GM19351 (cell line): ENCODE results near the gene ZMYND8.

Experiments
- ATAC-seq: cut with Tn5 transposase; IDR thresholded peaks from one replicate; pipeline ENCODE4 v1.9.1; 2021; ENCODE audit warnings: mild to moderate bottlenecking, moderate library complexity; ENCODE audit not compliant: unreplicated experiment

Gene ZMYND8

DNA sequence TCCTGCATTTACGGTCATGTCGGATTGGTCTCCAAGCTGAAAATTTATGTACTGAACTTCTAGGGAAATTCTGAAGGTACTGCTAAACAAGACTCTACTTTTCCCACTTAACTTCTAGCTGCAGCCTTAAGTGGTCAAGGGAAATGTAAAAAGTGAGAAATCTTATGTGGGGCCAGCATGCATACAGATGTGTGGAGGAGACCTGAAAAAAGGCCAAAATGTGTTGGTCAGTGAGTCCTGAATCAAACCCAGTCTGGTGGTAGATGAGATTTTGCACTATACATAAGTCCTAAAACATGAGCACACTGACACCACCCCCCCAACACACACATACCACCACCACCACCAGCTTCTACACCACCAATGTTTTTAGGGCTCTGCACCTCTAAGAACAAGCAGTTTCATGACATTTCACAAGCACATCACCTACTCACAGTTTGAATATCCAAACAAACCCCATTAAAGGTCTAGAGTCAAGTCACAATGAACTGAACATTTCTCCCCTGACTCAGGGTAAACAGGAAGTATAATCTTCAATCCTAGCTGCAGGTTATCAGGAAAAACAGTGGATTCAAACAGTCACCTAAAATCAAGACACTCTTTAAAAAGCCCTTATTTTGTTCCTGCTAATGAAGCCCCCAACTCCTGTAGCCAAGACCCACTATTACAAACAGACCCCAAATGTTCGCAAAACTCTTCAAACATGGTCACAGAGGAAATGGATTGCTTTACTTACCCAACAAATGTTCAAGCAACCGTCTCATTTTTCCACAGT lies 1.6 kb downstream of the ZMYND8 start:
- no peak for ATAC-seq

DNA sequence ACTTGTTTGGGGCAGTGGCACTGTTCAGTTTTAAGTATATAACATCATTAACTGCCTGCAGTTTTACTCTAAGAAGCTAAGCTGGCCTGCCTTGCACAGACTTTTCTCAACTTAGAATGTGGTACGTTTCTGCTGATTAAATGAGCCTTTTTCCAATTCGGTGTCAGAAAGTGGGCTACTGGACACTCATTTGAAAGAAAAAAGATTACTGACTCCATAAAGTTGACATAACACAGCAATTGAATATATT lies 2.1 kb downstream of the ZMYND8 start:
- no peak for ATAC-seq

DNA sequence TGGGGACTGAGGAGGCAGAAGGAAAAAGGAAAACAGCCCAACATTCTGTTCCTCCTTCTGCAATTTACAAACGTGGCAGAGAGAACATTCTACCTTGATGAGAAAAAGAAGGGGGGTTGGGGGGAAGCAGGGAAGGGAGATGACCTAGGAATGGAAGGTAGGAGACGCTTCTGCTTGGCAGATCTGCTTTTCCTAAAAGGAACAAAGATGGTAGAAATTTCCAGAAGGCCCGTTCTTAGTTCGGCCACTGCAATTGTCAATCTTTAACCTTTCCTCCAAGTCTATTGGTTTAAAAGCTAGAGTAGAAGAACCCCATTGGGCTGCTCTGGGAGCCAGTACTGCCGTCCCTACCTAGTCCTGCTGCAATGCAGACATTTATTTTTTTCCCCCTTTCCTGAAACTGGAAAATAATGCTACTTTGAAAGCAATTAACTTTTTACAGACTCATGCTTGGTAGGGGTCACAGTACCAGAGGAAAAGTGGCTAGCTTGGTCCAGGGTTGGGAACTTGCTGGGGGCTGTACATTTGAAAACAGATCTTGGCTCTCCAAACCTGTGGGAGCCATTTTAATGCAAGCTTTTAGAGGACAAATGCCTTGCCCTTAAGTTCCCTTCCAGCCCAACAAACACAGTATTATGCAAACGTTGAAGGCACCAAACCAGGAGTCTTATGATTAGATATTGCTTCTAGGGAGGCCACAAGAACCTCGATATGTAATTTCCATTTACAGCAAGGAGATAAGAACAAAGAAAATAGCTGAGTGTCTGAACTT lies 2.6 kb downstream of the ZMYND8 start:
- ATAC-seq, result no peak

DNA sequence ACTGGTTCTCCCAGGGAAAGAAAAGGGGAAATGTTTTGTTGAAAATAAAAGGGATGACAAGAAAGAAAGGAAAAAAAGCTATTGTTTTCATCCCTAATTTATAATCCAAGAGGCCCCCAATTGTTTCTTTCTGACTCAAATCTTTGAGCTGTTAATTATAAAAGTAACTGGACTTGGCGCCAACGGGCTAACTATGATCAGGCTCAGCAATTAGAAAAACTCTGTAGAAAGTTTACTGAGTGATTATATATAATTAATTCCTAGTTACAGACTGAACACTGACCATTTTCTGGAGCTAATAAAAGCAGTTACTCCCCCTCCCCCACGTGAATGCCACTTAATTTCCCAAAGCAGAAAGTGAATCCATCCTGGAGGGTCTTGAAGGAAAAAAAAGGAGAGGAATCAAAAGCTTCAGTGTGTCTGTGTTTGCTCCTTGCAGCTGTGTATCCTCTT lies 3.2 kb downstream of the ZMYND8 start:
- ATAC-seq, result no peak

DNA sequence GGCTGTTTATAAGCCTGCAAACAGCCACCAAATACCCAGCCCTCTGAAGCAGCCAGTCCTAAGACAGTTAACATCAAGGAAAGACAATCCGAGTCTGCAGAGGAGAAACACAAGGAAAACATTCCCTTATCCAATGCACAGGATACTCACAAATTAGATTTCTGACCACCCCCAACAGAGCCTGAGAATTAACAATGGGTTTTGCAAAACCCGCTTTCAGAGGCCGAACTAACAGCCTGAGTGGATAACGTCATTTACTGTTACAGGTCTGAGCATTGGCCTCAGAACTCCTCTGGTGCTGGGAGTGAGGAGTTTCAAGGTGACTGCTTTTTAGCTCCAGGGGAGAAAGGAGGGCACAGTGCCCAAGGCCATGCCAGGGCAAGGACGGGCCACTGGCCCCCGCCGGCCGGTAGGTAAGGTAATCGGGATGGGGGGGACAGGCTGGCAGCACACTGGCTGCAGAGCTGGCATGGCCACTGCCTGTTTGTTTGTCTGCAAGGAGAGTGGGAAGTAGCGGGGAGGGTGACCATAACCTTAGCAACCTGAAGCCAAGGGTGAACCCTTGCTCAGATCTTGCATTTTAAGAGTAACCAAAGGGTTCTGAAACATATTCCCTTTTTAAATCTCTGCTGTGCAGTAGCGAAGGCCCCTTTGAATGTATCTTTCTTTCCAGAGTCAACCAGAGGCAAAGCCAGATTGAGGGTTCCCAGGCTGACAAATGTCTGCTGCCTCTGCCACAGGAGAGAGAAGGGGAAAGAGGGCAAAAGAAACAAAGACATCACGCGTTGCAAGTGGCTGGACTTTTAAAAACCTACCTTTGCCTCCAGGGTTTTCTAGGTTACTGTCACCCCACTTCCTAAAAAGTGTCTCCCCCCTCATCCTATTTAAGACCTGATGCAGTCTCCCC lies 3.9 kb downstream of the ZMYND8 start:
- ATAC-seq, result no peak

DNA sequence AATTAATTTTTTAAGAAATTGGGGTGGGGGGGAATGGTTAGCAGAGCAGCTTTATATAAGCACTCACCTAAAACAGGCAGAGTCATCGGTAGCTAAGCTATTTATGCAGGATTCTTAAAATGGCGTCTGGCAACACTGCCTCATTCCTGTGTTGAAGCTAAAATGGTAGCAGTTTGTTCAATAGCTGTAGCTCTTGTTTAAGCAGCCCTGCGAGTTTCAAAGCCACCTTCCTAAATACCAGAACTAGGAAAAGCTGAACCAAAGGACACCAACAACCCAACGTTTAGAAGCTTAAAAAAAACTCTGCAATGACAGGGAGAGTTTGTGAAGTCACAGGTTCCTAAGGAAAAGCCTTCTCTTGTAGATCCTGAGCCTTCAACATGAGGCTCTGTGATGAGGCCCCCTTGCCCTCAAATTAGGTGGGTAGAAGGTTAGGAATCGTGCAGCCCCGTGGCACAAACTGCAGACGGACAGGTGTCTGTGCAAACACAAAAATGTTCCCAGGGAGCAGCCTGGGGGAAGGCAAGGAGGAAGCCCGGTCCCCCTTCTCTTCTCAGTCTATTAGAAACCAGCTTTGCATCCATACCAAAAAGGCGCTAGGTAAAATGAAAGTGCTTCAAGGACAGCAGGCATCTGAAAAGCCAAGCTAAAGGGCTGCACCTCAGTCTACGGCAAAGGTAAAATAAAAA lies 4.7 kb downstream of the ZMYND8 start:
- ATAC-seq, result no peak

DNA sequence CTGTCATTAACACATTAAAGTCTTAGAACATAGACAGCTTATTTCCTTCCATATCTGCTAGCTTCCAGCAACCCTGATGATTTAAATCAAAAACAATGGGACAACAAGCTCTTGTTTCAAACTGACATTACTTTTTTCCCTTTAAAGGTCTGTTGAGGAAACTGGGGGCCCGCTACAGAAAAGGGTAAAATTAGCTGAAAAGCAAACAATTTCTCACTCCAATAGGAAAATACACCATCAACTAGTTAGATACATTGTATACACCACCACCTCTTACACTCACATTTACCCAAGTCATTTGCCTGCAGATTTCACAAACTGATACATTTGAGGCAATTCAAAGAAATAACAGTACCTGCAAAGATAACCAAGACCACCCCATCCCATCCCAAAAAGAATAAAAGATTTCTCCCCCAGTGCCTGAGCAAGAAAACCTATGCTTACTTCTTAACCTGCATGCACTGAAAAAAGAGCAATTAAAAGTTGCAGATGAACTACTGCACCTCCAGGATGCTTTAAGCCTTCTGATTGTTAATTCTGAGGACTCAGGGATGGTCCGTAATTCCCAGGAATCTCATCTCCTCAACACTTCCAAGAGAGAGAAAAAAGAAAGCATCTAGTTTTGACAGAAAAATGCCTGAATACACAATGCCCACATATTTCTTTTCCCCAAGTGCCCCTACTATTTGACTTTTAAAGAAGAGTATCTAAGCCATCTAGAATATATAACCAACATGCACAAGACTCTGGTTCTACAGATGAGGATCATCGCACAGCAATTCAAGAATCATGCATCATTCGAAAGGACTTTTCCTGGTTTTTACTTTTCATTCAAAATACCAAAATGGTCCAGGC lies 5.6 kb downstream of the ZMYND8 start:
- ATAC-seq, result no peak

DNA sequence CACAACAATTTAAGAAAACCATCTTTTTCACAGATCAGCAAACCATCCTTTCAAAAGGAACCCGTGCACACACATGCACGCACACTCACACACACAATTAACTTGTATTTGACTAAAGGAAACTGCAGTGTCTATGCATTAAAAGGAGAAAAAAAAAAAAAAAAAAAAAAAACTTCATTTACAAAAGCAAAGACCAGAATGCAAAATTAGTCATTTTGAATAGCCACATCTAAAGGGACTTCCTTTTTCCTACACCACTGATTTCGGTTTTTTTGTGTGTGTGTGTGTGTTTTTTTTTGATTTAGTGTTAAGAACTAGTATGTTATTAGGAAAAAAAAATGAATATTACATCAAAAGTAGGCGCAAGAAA lies 6.3 kb downstream of the ZMYND8 start:
- ATAC-seq, result no peak

DNA sequence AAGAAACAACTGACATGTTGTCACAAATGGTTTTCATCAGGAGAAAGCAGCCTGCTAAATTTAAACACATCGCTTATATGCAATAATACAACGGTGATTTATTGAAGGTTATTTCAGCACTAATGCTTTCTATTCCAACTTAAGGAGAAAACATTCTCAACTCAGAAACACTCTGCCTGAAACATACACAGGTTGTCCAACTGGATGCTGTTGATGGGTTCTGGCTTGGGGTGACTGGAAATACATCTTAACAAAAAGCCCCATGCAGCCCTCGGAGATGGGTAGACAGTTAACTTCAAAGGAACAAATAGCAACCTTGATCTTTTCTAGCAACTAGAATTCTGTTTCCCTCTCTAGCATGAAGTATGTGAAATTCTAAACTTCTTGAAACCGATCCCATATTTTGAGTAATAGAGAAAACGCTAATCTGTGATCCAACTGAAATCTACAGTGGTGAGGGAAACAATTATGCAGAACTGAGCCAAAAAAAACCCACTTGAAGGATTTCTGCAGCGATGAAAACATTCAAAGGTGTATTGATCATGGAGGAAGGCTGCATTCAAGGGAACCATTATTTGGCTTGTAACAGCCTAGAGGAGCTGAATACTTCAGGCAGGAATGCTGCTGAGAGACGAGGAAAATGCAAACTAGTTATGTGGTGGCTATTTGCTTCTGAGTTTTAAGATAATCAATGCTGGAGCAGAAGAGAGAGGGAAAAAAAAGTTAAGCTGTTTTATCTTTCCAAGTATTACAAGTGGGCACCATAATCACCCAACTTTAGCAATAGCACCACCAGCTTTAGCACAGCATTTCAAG lies 6.9 kb downstream of the ZMYND8 start:
- ATAC-seq, result no peak

DNA sequence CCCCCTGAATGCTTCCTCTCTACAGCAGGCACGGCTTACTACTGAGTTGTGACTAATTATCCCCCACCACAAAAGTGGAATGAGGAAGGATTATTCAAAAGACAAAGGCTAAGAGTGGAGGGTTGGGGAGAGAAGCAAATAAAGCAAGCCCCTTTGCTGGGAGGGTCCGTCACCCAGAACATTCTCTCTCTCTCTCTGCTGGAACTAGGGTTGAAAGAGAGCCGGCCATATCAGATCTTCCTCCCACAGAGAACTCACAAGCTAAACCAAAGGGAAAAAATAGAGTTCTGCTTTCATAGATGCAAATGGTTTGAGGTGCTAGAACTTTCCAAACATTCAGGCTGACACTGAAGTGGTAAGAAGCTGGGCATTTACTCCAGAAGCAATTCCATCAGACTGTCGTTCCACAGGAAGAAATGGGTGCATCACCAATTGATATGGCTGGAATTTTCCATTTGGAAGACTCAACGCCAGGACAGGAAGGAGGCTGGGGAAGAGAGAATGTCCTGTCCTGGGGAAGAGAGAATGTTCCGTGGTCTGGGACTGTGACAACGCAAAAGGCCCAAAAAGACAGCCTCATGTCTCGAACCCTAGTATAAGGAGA lies 7.9 kb downstream of the ZMYND8 start:
- no peak for ATAC-seq

DNA sequence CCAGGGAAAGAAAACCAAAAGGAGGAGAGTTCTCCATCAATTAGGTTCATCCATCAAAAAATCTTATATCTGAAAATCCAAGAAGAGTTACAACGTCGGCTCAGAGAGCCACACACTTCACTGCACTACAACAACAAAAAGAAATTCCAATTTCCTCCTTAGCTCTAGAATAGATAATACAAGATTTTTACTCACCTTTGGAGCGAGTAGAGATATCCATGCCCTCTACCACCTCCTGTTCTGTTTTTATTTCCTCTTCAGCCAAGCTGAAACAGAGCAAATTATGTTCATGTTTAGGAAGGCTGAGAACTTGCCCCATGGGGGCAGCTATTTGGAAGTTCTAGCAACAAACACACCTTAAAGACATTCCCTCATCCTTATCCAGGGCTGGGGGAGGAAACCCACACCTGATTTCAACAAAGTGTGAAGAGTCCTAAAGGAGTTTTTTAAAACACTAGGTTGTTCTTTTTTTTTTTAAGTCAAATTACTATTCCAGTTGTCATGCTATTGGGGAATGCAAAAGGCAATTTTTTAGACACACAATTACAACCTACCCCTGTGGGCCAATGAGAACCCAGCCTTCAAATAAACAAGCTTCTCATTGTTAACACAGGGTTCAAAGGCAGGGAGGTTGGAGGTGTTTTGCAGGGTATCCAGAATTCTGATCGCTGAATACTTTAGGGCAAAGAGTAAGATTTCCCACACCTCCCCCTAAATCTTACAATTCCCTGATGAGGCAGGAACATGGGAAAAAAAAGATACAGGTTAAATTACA lies 8.7 kb downstream of the ZMYND8 start:
- no peak for ATAC-seq

DNA sequence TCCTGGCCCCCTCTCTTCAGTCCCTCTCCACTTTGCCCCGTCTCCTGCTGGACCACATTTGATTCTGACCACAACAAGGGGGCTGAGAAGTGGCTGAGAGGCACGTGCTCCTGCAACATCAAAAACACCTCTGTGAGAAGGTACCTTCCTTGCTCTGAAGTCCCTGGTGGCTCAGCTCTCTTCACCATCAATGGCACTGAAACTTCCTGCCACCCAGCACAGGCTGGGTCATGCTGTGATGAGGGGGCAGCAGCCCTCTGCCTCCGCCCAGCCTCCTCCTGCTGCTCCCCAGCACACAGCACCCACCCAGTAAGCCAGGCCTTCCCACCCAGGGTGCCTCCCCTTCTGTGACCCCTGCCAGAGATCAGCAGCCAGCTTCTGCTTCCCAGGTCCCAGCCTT lies 10.3 kb downstream of the ZMYND8 start:
- ATAC-seq, result no peak

DNA sequence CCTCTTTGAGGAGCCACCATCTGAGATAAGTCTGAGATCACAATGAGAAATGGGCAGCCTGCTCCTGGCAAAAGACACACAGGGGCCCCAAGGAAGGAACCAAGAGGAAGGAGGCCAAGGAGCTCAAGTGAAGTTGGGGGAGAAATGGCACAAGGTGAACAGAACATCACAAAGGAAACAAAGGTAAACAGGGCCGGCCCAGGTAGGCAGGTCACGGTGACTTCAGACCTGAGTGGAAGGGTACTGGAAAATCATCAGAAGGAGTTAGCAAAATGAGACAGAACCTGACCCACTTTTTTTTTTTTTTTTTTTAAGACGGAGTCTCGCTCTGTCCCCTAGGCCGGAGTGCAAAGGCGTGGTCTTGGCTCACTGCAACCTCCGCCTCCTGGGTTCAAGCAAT lies 11.3 kb downstream of the ZMYND8 start:
- ATAC-seq, result no peak

DNA sequence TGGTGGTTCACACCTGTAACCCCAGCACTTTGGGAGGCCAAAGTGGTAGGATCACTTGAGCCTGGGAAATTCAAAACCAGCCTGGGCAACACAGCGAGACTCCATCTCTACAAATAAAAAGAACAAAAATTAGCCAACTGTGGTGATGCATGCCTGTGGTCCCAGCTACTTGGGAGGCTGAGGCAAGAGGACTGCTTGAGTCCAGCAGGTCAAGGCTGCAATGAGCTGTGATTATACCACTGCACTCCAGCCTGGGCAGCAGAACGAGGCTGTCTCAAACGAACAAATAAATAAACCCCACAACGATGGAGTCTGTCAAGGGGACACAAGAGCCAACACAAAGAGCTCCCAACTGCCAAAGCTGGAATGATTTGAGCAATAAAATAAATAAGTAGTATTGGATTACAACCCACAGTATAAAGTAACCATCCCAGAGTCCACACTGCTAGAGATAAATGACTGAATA lies 13.5 kb downstream of the ZMYND8 start:
- ATAC-seq, result no peak

DNA sequence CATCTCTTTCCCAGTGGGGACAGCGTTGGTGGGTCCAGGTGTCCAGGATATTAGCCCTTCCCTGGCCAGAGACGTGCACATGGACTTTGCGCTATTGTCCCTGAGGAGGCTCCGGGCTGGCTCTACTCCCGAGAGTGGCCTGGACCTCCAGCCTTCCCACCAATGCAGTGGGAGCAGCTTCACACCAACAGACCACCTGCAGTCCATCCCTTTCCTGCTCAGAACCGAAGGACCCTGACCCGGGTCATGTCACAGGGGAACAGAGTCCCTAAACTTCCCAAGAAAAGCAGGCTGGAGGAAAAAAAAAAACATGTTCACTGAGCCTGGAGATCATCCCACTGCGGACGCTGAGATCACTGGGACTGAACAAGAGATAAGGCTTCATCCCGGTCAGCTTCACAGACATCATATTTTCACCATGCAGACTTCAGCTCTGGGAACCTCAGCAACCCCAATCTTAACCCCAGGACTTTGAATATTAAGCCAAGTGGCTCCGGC lies 18.3 kb downstream of the ZMYND8 start:
- ATAC-seq, result no peak

DNA sequence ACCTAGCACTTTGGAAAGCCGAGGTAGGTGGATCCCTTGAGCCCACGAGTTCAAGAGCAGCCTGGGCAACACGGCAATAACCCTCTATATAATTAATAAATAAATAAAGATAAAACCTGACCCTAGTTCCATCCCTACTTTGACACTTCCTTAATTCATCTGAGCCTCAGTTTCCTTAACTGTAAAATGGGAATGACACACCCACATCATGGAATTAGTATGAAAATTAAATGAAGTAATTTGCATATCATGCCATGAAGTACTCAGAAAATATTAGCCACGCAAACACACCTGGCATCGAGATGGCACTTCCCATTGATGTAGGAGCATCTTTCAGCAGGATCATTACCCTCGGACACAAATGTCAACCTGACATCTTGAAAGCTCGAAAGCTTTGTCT lies 19.1 kb downstream of the ZMYND8 start:
- no peak for ATAC-seq

DNA sequence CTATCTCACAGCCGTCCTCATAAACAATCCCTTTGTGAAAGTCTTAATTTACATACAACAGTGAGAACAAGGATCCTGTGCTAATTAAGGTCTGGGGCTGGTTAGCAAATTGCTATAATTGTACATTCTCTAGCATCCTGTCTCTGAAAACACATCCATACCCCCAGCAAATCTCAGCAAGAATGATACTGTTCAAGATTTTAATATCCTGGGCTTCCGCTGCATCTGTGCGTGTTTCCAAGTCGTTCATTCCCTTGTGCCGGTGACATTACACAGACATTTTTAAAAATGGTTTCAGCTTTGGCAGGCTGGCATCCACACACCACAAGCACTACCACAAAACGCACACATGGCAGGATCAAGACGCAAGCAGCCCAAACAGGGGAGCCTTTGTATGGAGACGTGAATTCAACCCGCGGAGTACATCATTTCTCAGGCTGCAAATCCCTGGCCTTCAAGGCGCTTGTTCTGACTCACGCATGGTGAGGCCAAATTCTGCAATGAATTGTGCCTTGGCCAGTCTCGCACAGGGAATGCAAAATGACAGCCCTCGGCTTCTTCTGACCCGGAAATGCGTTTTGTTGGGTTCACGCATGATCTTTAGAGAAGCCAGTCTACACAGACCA lies 20.3 kb downstream of the ZMYND8 start:
- no peak for ATAC-seq
